Testis (tissue), 2 donors: ENCODE data around the gene OR51Q1.

Source experiments
- POLR2A ChIP-seq: fragments of 450-650 bp; IDR thresholded peaks from one replicate; pipeline ENCODE4 v1.6.1; 2017; ENCODE audit warnings: antibody characterized with exemption, mild to moderate bottlenecking, moderate library complexity
- TF ChIP-seq, protein P1 (sequence below), 3 experiments: fragments of 450-650 bp in 2 of 3; fragments of 200-600 bp in 1 of 3; sonication (generic) in 1 of 3; IDR thresholded peaks; one replicate each; pipeline ENCODE4 v1.5.1; 2016 to 2019; ENCODE audit warnings: antibody characterized with exemption in 3 of 3, mild to moderate bottlenecking in 2 of 3, moderate library complexity in 1 of 3

- TF ChIP-seq, protein P1, sequence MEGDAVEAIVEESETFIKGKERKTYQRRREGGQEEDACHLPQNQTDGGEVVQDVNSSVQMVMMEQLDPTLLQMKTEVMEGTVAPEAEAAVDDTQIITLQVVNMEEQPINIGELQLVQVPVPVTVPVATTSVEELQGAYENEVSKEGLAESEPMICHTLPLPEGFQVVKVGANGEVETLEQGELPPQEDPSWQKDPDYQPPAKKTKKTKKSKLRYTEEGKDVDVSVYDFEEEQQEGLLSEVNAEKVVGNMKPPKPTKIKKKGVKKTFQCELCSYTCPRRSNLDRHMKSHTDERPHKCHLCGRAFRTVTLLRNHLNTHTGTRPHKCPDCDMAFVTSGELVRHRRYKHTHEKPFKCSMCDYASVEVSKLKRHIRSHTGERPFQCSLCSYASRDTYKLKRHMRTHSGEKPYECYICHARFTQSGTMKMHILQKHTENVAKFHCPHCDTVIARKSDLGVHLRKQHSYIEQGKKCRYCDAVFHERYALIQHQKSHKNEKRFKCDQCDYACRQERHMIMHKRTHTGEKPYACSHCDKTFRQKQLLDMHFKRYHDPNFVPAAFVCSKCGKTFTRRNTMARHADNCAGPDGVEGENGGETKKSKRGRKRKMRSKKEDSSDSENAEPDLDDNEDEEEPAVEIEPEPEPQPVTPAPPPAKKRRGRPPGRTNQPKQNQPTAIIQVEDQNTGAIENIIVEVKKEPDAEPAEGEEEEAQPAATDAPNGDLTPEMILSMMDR (IDR thresholded peaks at IDR 0.05), result no peak
- TF ChIP-seq POLR2A, result no peak
Observed at GRCh38 chr11:5420993-5421392, 918 bp upstream of the OR51Q1 start.
